SW480 (cell line): ENCODE data around the gene ARIH1.

Experiments used
- DNase-seq: peaks from one replicate; pipeline ENCODE4 v3.0.0-alpha.2; 2016; ENCODE audit warnings: low spot score

Gene ARIH1

DNA sequence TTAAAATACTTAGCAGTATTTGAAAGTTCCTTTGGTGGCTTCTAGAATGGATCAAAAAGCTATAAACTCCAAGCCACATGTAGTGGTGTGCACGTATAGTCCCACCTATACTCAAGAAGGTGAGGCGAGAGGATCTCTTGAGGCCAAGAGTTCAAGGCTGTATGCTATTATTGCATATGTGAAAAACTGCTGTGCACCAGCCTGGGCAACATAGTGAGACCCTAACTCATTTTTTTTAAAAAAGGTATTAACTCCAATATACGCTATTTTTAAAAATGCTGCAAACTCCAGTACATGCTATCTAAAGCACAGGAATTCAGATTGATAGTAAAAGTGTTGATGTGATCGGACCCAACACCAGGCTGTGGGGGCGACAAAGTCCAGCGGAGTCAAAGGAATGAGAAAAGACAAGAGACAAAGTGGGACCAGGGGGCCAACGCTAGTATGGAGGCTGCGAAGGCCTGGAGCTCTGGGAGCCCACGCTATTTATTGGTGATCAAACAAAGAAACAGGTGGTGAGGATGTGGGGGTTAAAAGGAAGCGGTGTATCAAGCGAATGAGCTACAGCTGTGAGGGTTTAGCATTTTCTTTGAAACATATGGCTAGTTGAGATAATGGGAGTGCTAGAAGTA, 66.6 kb downstream of the ARIH1 start:
- no peak for DNase-seq

DNA sequence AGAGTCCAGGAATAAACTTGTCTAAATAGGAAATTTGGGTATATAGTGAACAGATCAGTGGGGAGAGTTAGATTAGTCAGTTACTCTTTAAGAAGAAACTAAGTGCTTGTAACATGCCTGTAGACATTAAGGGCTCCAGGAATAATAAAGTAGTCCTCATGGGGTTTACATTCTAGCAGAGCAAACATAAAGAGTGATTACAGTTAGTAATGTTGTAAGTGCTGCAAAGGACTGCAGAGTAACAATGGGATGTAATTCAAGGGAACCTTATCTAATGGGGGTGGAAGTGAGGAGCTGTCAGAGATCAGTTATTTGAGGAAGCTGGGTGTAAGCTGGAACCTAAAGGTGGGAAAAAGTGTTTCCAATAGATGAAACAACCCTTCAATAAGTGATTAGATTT, 67.5 kb downstream of the ARIH1 start:
- DNase-seq: no peak

DNA sequence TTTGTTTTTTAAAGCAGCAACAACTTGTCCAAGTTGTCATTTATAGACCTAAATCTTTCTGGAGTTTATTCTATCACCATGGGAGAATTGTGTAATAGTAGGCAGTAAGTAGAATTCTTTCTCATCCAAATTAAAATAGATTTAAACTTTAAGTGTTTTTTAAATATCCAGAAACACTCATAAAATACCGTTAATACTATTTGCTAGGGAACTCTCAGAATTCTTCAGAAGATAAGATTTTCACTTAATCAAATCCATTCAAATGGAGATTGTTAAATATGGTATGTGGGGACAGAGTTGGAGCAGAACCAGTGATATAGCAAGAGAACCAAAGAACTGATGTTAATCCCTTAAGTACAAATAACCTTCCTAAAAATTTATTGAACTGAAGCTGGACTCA, 71.0 kb downstream of the ARIH1 start:
- DNase-seq: no peak

DNA sequence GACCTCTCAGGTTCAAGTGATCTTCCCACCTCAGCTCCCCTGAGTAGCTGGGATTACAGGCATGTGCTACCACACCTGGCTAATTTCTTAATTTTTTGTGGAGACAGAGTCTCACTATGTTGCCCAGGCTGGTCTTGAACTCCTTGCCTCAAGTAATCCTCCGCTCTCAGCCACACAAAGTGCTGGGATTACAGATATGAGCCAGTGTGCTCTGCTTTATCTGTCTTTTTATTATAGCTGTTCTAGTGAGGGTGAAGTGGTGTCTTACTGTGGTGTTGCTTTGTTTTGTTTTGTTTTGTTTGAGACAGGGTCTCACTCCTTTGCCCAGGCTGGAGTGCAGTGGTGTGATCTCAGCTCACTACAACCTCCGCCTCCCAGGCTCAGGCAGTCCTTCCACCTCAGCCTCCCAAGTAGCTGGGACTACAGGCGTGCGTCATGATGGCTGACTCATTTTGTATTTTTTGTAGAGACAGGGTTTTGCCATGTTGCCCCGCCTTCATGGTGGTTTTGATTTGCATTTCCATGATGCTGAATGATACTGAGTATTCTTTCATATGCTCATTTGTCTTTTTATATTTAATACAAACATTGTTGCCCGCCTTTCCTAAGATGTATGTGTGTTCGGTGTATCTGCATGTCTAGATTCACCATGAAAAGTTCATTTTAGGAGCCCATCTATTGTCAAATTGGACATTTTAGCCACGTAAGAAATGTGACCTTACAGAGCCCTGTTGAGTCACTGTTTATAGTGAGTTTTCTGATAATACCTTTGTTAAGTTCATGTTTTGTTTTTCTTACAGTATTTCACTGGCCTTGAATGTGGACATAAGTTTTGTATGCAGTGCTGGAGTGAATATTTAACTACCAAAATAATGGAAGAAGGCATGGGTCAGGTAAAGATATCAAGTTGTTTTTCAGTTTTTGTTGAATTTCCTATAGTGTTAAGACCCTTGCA, 80.6 kb downstream of the ARIH1 start:
- no peak for DNase-seq

DNA sequence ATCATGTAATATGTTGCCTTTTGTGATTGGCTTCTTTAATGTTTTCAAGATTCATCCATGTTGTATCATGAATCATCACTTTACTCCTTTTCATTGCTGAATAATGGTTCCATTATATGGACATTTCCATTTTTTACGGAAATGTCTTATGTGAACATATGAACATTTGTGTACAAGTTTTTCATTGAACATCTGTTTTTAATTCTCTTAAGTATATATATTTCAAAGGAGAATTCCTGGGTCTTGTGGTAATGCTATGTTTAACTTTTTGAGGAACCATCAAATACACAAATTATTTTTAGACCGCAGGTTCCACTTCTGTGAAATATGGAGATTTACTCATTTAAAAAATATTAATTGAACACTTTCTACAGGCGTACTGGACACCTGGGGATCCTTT, 85.7 kb downstream of the ARIH1 start:
- DNase-seq: no peak

DNA sequence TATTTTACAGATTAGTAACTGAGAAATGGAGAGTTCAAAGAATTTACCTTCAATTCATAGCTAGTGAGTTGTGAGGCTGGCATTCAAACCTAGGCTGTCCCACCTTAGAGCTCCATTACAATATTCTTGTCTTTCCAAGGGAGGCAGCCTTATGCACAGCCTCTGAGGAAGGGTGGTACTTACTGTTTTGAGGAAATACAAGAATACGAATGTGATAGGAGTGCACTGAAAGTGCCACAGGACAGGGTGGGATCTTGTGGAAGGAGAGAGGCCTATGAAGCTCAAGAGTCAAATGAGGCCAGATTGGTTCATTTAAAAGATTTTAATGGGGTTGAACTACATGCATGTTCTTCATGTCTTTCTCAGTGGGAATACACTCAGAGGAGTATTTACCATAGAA, 86.3 kb downstream of the ARIH1 start:
- DNase-seq: no peak

DNA sequence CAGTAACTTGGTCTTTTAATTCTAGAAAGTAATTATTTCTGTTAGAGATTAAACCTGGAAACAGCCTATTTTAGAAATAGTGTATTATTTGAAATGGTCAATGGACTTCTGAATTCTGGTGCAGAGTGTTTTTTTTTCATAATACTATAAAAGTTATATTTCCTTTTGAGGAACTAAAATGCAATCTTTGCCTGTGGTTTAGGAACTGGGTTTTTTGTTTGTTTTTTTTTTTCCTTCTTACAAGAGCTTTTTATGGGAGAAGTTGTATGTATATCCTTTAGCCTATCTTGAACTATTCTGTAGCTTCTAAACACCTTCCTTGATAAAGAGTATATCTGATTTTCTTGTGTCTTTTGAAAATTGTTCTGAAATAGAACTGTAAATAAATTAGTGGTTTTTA, 88.3 kb downstream of the ARIH1 start:
- DNase-seq: no peak

DNA sequence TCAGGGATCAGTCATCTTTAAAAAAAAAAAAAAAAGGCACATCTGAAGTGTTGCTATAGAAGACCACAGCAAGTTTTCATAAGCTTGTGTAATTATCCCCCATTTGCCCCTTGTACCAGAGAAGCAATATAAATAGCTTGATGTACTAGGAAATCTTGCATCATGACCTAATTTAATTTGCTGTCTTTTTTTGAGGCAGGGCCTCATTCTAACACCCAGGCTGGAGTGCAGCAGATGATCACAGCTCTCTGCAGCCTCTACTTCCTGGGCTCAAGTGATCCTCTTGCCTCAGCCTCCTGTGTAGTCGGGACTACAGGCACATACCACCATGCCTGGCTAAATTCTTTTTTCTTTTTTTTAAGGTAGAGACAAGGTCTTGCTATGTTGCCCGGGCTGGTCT, 88.7 kb downstream of the ARIH1 start:
- DNase-seq: no peak

DNA sequence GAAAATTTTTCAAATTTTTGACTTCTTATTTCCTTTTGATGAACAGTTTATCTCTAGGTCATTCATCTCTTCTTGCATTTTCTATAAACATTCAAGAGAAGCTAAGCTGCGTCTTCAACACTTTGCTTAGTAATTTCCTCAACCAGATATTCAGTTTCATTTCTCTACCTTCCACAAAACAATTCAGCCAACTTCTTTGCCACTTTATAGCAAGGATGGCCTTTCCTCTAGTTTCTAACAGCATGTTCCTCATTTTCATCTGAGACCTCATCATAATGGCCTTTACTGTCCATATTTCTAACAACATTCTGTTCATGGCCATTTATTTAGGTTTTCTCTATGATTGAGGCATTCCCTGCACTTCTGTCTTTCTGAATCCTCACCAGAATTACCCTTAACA, 90.0 kb downstream of the ARIH1 start:
- no peak for DNase-seq

DNA sequence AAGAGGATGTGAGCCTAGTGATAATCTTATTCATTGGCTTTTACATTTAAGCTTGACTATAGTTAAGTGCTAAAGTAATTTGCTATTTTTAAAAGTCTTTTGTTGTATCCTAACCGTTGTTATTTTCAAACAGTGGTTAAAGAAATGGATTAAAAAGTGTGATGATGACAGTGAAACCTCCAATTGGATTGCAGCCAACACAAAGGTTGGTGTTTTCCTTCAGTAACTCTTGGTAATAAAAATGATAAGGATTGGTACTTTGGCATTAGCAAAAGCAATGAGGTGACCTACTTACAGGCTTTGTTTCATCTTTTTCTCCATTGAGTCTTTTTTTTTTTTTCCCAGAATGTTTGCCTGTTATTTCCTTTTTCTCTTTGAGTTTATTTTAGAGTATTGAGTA, 92.8 kb downstream of the ARIH1 start:
- no peak for DNase-seq

DNA sequence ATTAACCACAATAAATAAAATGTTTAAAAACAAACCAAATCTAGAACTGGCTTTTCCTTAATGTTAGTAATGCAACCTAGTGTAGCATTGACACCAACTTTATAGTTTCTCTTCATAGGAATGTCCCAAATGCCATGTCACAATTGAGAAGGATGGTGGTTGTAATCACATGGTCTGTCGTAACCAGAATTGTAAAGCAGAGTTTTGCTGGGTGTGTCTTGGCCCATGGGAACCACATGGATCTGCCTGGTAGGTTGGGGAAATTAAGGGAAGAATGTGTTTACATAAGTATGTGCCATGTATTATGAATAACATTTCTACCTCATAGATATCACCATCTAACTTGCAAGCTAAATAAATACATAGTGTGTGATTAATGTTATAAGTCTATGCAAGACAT, 95.9 kb downstream of the ARIH1 start:
- no peak for DNase-seq

DNA sequence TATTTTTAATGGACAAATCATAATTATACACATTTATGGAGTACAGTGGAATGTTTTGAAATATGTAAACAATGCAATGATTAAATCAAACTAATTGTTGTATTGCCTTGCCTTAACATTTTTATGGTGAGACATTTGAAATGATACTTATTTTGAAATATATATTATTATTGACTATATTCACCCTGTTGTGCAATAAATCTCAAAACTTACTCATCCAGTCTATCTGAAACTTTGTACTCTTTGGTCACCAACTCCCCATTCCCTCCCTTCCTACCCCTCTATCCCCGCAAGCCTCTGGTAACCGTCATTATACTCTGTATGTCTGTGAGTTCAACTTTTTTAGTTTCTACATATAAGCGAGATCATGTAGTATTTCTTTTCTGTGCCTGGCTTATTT, 105.7 kb downstream of the ARIH1 start:
- DNase-seq: no peak

DNA sequence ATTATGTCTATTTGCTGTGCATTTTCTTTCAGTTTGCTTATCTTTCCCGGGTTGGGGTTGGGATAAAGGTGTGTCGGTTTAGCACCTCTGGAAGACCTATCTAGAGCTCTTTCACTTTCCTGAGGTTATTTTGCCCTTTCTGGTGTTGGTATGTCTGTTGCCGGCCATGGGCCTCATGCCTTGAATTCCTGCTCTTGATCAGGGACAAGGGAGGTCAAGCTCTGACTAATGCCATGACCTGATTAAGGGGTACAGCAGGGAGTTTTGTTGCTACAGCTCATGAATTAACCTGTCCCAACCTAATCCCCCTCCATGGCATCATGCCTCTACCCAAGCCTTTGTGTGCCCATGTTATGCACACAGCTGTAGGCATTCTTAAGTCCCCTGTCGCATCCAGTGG, 109.9 kb downstream of the ARIH1 start:
- no peak for DNase-seq

DNA sequence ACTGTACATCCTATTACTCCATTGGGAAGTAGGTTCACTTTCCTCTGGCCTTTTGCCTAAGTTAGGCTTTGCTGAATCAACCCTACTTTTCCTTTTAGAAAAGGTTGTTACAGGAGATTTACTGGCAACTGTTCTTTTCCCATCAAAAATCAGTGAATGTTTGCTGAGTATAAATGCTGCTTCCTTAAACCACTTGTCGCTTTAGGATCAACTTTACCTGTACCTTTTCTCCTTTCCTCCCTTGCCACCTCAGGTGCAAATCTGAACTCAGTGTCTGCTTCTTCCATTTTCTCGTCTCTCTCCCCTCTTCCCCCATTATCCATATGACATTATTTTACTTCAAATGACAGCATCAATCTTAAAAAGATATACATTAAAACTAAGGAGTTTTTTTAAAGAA, 110.9 kb downstream of the ARIH1 start:
- DNase-seq: no peak

DNA sequence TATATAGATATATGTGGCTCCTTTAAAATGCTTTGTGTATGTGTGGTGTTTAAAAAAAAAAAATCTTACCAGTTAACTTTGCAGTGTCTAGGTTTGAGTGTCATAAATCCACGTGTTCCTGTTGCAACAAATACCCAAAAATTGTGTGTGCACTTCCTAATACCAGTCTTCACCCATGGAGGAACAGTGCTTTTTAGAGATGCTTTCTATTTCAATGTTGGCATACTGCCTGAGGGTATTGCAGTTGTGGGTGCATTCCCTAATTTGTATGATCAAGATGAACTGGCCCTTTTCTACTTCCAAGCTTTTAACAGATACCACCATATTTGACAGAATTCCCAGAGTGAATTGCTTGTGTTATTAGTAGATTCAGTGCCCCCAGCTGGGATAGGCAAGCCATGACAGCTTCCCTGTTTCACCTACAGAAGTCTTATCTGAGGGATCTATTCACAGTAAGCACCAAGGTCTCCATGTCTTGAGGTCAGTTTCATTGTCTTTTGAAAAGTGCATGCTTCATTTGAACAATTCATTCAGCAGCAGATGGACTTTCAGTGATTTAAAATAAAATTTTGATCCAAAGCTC, 111.4 kb downstream of the ARIH1 start:
- no peak for DNase-seq

DNA sequence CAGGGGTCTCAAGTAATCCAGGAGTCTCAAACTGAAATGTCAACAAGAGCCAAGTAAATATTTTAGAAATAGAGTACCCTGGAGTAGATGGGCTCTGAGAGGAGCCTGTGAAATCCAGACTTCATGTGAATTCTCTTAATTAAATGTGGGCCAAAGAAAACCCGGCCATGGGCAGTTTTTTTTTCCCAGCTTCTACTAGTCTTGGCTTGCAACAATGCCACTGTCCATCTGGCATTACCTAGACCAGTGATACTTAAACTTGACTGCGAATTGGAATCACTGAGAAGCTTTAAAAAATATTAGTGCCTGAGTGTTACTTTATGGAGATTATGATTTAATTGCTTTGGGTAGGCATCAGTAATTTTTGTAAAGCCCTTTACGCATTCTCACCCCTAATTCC, 114.0 kb downstream of the ARIH1 start:
- DNase-seq: no peak

DNA sequence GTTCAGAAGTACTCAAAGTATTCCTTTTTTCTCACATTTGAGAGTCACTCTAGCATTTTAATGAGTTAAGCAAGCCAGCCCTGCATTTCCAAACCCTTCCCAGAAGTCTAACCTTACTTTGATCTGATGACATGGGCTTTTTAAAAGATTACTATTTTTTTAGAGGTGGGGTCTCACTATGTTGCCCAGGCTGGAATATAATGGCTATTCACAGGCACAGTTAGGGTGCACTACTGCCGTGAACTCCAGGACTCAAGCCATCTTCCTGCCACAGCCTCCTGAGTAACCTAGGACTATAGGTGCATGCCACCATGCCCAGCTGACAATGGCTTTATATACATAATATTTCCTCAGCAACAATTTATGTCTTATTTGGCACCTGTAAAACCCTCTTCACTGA, 116.3 kb downstream of the ARIH1 start:
- no peak for DNase-seq

DNA sequence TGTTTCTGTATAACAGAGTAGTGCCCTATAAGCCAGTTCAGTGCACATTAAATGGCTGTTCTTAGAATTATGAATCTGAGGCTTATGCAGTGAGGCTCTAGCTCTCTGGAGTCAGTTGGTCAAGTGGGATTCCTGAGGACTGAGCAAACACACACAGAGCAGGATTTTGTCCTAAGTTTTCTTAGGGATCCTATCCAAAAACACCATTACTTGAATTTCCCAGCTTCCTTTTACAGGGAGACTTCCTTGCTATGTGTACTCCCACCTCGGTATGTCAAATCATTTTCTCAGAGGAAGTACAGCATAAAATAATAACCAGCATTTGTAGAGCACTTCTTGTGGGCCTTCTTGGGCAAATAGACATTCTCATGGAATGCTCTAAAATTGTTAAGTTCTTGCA, 117.2 kb downstream of the ARIH1 start:
- DNase-seq: no peak

DNA sequence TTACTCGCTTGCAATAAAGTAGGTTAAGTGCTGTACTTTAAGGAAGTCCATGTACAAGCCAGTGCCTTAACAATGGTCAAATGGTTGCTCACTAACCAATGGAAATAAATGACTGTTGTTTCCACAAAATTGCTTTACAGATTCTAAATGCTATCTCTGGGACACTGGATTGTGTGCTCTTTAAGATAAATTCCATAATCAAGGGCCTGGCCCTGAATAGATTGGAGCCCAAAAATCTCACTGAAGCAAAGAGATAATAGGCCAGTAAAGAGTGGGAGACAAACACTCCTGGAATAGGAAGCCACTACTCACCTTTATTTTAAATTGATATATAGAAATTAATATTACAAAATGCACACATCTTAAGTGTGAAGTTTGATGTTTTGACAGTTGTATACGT, 118.0 kb downstream of the ARIH1 start:
- no peak for DNase-seq

DNA sequence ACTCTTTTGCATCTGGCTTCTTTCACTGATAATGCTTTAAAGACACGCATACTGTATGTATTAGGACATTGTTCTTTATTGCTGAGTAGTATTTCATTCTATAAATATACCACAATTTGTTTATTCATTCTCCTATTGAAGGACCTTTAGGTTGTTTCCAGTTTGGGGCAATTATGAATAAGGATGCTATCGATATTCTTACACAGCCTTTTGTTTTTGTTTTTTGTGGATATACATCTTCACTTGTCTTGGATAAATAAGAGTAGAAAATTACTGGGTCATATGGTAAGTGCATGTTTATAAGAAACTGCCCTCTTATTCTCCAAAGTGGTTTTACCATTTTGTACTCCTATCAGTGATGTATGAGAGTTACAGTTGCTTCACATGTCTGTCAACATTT, 118.5 kb downstream of the ARIH1 start:
- DNase-seq: no peak

DNA sequence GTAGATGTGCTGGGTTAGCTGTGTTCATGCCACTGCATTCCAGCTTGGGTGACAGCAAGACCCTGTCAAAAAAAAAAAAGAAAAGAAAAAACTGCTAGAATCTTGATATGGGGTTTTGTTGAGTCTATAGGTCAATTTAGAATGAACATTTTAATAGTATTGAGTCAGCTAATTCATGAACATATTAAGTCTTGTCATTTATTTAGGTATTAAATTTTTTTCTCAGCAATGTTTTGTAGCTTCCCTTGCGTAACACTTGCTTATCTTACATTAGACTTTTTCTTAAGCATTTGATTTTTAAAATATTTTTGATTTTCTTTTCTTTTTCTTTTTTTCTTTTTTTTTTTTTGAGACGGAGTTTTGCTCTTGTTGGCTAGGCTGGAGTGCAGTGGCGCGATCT, 119.7 kb downstream of the ARIH1 start:
- no peak for DNase-seq

DNA sequence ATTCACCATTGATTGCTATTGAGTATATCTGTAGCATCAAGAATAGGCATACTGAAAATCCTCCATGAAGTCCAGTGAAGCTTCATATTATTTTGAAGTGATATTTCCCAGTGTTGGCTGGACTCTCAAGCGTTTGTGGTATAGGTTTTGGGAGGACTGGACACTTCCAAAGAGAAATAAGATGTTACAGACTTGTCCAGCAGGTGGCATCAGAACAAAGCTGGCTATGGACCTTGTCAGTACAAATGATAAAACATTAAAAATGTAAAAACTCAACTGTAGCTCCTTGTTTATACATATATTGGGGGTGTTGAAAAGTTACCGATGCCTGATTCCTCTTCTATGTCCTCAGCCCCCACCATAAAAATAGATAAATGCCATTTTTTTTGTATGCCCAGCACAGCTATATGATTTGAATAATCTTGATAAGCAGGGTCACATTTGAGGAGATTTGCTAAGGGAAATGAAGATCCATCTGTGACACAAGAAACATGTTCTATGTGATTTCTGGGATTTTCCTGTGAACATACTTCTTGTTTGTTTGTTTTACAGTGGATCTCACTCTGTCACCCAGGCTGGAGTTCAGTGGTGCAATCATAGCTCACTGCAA, 125.8 kb downstream of the ARIH1 start:
- DNase-seq: peak; percentile 65

DNA sequence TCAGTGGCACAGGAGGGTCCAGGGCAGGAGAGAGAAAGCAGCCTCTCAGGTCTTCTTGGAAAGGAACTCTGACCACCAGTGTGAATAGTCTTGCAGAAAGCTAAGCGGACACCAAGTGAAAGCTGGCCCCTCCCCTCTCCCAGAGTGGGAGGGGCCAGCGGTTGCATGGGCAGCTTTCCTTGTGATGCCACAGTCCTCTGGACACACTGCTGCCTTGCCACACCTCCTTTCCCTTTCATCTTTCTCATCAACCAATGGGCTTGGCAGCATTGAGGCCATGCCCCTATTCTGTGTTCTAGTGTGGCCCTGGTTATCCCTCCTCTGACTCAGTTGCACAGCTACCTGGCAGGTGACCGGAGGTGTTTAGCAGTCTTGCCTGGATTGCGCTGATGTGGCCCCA, 130.7 kb downstream of the ARIH1 start:
- peak; percentile 60 for DNase-seq
